Measurements from ENCODE around the gene PLXND1.
"Not testable (repeated sequence)": the region's sequence is repeated elsewhere in the genome, so short reads cannot be mapped to it uniquely, and the experiment has no call there.

The PLXND1 gene

GRCh38 chr3:129548104-129548965, 58.1 kb downstream of the PLXND1 start:
- DNase-seq (ENCODE audit: low spot score) = no peak

- no peak for DNase-seq (ENCODE audit: low spot score)
These were observed 59.2 kb downstream of the PLXND1 start for GRCh38 chr3:129547241-129547640.

- not testable (repeated sequence) for DNase-seq (ENCODE audit: low spot score)
These were observed 60.5 kb downstream of the PLXND1 start for GRCh38 chr3:129545951-129546350.

GRCh38 chr3:129543999-129544398, 62.5 kb downstream of the PLXND1 start:
- DNase-seq (ENCODE audit: low spot score) = no peak

- no peak for DNase-seq (ENCODE audit: low spot score)
These were observed 63.2 kb downstream of the PLXND1 start, which contains the start of gene H1-8 for GRCh38 chr3:129543156-129543790. Gene H1-8 (plus strand): TSS chr3:129543175. CDS start chr3:129543219, 44 bp downstream.

- DNase-seq (ENCODE audit: low spot score) = no peak
These were observed 63.7 kb downstream of the PLXND1 start for GRCh38 chr3:129542747-129543146.

- no peak for DNase-seq (ENCODE audit: low spot score)
These were observed 65.5 kb downstream of the PLXND1 start for GRCh38 chr3:129540776-129541516.

GRCh38 chr3:129539206-129539605, 67.3 kb downstream of the PLXND1 start:
- no peak for DNase-seq (ENCODE audit: low spot score)

GRCh38 chr3:129536804-129537203, 69.7 kb downstream of the PLXND1 start:
- DNase-seq (ENCODE audit: low spot score) = no peak

- DNase-seq (ENCODE audit: low spot score) = no peak
These were observed 70.2 kb downstream of the PLXND1 start for GRCh38 chr3:129536374-129536667.

GRCh38 chr3:129535075-129535474, 71.4 kb downstream of the PLXND1 start:
- DNase-seq (ENCODE audit: low spot score) = no peak

GRCh38 chr3:129534428-129535027, 71.9 kb downstream of the PLXND1 start:
- no peak for DNase-seq (ENCODE audit: low spot score)

- DNase-seq (ENCODE audit: low spot score) = no peak
These were observed 73.1 kb downstream of the PLXND1 start for GRCh38 chr3:129533406-129533805.

GRCh38 chr3:129532261-129532660, 74.2 kb downstream of the PLXND1 start:
- no peak for DNase-seq (ENCODE audit: low spot score)

- DNase-seq (ENCODE audit: low spot score) = no peak
These were observed 74.8 kb downstream of the PLXND1 start for GRCh38 chr3:129531699-129532098.

GRCh38 chr3:129530821-129531220, 75.7 kb downstream of the PLXND1 start:
- no peak for DNase-seq (ENCODE audit: low spot score)

GRCh38 chr3:129530251-129530791, 76.2 kb downstream of the PLXND1 start:
- no peak for DNase-seq (ENCODE audit: low spot score)

GRCh38 chr3:129529436-129530210, 76.9 kb downstream of the PLXND1 start:
- no peak for DNase-seq (ENCODE audit: low spot score)

- no peak for DNase-seq (ENCODE audit: low spot score)
These were observed 77.8 kb downstream of the PLXND1 start, which contains the start of gene RHO for GRCh38 chr3:129528589-129529100. Gene RHO (plus strand): TSS chr3:129528639. CDS start chr3:129528734, 95 bp downstream.

- no peak for DNase-seq (ENCODE audit: low spot score)
These were observed 79.2 kb downstream of the PLXND1 start for GRCh38 chr3:129527262-129527661.

Data from NAMALWA (cell line).